Mucosa of stomach (tissue), 1 donor: ENCODE measurements around the gene TNFAIP2.

Source experiments
- H3K27me3 ChIP-seq: one replicate; pipeline ENCODE4 v1.7.0; 2013; ENCODE audit warnings: mild to moderate bottlenecking, low read length; ENCODE audit not compliant: control insufficient read depth, insufficient read depth
- H3K36me3 ChIP-seq: one replicate; pipeline ENCODE4 v1.7.0; 2013; ENCODE audit warnings: low read length; ENCODE audit not compliant: control insufficient read depth, insufficient read depth
- H3K4me1 ChIP-seq: one replicate; pipeline ENCODE4 v1.7.0; 2013; ENCODE audit warnings: mild to moderate bottlenecking, low read length; ENCODE audit not compliant: control insufficient read depth, insufficient read depth
- H3K4me3 ChIP-seq: one replicate; pipeline ENCODE4 v1.7.0; 2013; ENCODE audit warnings: low read length
- H3K9ac ChIP-seq: one replicate; pipeline ENCODE4 v1.7.0; 2013; ENCODE audit warnings: mild to moderate bottlenecking, low read length, moderate library complexity
- H3K9me3 ChIP-seq: one replicate; pipeline ENCODE4 v1.7.0; 2013; ENCODE audit warnings: mild to moderate bottlenecking, low read length, moderate library complexity; ENCODE audit not compliant: control insufficient read depth
- donor health status: Pancreatic carcinoma.

The TNFAIP2 gene

GRCh38 chr14:103123634-103124500 is 606 bp downstream of the TNFAIP2 start:
- Histone ChIP-seq H3K9ac (peak overlapping the region; percentile 61), H3K4me1 (peaks cover 62% of the 10 kb centered on the region), H3K4me3 (peak overlapping the region; percentile 41), H3K27me3 (peaks cover 19% of the 10 kb centered on the region), H3K36me3 (no peaks in the 10 kb centered on the region), H3K9me3 (no peaks in the 10 kb centered on the region)

GRCh38 chr14:103124501-103125001 is 1.3 kb downstream of the TNFAIP2 start:
- H3K36me3 ChIP-seq = no peaks in the 10 kb centered on the region
- peaks cover 67% of the 10 kb centered on the region for H3K4me1 ChIP-seq
- H3K4me3 ChIP-seq = peak overlapping the region; percentile 41
- no peaks in the 10 kb centered on the region for H3K9me3 ChIP-seq
- peak overlapping the region; percentile 61 for H3K9ac ChIP-seq
- H3K27me3 ChIP-seq = peaks cover 19% of the 10 kb centered on the region

GRCh38 chr14:103125098-103126070 is 2.1 kb downstream of the TNFAIP2 start:
- Histone ChIP-seq H3K9ac (no peak overlapping the region), H3K36me3 (no peaks in the 10 kb centered on the region), H3K4me3 (no peak overlapping the region), H3K27me3 (peaks cover 19% of the 10 kb centered on the region), H3K9me3 (no peaks in the 10 kb centered on the region), H3K4me1 (peaks cover 67% of the 10 kb centered on the region)

- H3K36me3 ChIP-seq = no peaks in the 10 kb centered on the region
- no peaks in the 10 kb centered on the region for H3K9me3 ChIP-seq
- H3K27me3 ChIP-seq = peaks cover 19% of the 10 kb centered on the region
- H3K4me3 ChIP-seq = no peak overlapping the region
- peak overlapping the region; percentile 57 for H3K9ac ChIP-seq
- peaks cover 67% of the 10 kb centered on the region for H3K4me1 ChIP-seq
Observed at GRCh38 chr14:103126088-103126872, 3.0 kb downstream of the TNFAIP2 start.

GRCh38 chr14:103126873-103127304 is 3.6 kb downstream of the TNFAIP2 start:
- H3K4me3 ChIP-seq = no peak overlapping the region
- no peaks in the 10 kb centered on the region for H3K36me3 ChIP-seq
- peaks cover 66% of the 10 kb centered on the region for H3K4me1 ChIP-seq
- peak overlapping the region; percentile 57 for H3K9ac ChIP-seq
- no peaks in the 10 kb centered on the region for H3K9me3 ChIP-seq
- H3K27me3 ChIP-seq = peaks cover 19% of the 10 kb centered on the region

GRCh38 chr14:103127356-103127755 is 4.1 kb downstream of the TNFAIP2 start:
- peaks cover 61% of the 10 kb centered on the region for H3K4me1 ChIP-seq
- H3K4me3 ChIP-seq = no peak overlapping the region
- H3K9me3 ChIP-seq = no peaks in the 10 kb centered on the region
- H3K9ac ChIP-seq = no peak overlapping the region
- no peaks in the 10 kb centered on the region for H3K36me3 ChIP-seq
- H3K27me3 ChIP-seq = peaks cover 19% of the 10 kb centered on the region

- H3K27me3 ChIP-seq = peaks cover 13% of the 10 kb centered on the region
- H3K36me3 ChIP-seq = no peaks in the 10 kb centered on the region
- H3K4me1 ChIP-seq = peaks cover 55% of the 10 kb centered on the region
- H3K9ac ChIP-seq = peak overlapping the region; percentile 12
- H3K9me3 ChIP-seq = no peaks in the 10 kb centered on the region
- no peak overlapping the region for H3K4me3 ChIP-seq
Observed at GRCh38 chr14:103127861-103128598, 4.8 kb downstream of the TNFAIP2 start.

- H3K4me3 ChIP-seq = no peak overlapping the region
- peaks cover 13% of the 10 kb centered on the region for H3K27me3 ChIP-seq
- no peaks in the 10 kb centered on the region for H3K36me3 ChIP-seq
- peak overlapping the region; percentile 12 for H3K9ac ChIP-seq
- H3K9me3 ChIP-seq = no peaks in the 10 kb centered on the region
- peaks cover 50% of the 10 kb centered on the region for H3K4me1 ChIP-seq
Observed at GRCh38 chr14:103128631-103129300, 5.5 kb downstream of the TNFAIP2 start.

- peaks cover 13% of the 10 kb centered on the region for H3K27me3 ChIP-seq
- H3K4me3 ChIP-seq = no peak overlapping the region
- H3K36me3 ChIP-seq = no peaks in the 10 kb centered on the region
- H3K4me1 ChIP-seq = peaks cover 43% of the 10 kb centered on the region
- H3K9ac ChIP-seq = no peak overlapping the region
- H3K9me3 ChIP-seq = no peaks in the 10 kb centered on the region
Observed at GRCh38 chr14:103129301-103130016, 6.2 kb downstream of the TNFAIP2 start.
